IMR-90 (cell line): ENCODE results near the gene CNTN4.
"Not testable (repeated sequence)": the region's sequence is repeated elsewhere in the genome, so short reads cannot be mapped to it uniquely, and the experiment has no call there.

Experiments
- BHLHE40 ChIP-seq: fragments of 150-350 bp; IDR thresholded peaks from 2 replicates; pipeline ENCODE4 v1.6.1; 2016; ENCODE audit warnings: mild to moderate bottlenecking, low read depth, low read length
- CEBPB ChIP-seq: IDR thresholded peaks from 2 replicates; pipeline ENCODE4 v1.6.1; 2012; ENCODE audit warnings: low read depth, low read length, improper control_type of control experiment
- CHD1 ChIP-seq: IDR thresholded peaks from 2 replicates; pipeline ENCODE4 v1.6.1; 2012; ENCODE audit warnings: low read depth, low read length, improper control_type of control experiment
- FOS ChIP-seq: fragments of 150-350 bp; IDR thresholded peaks from 2 replicates; pipeline ENCODE4 v1.6.1; 2016; ENCODE audit warnings: low read depth, low read length
- NFE2L2 ChIP-seq: fragments of 150-350 bp; IDR thresholded peaks from 2 replicates; pipeline ENCODE4 v1.6.1; 2016; ENCODE audit warnings: low read depth, mild to moderate bottlenecking, low read length
- POLR2A ChIP-seq: IDR thresholded peaks from 2 replicates; pipeline ENCODE4 v1.6.1; 2012; ENCODE audit warnings: mild to moderate bottlenecking, low read depth, low read length
- RAD21 ChIP-seq: IDR thresholded peaks from 2 replicates; pipeline ENCODE4 v1.6.1; 2012; ENCODE audit warnings: low read length, improper control_type of control experiment
- RCOR1 ChIP-seq: IDR thresholded peaks from 2 replicates; pipeline ENCODE4 v1.6.1; 2012; ENCODE audit warnings: mild to moderate bottlenecking, low read length, improper control_type of control experiment; ENCODE audit not compliant: insufficient replicate concordance
- SMC3 ChIP-seq: fragments of 150-350 bp; IDR thresholded peaks from 2 replicates; pipeline ENCODE4 v1.6.1; 2016; ENCODE audit warnings: low read depth, mild to moderate bottlenecking, antibody characterized with exemption, low read length, moderate library complexity
- TF ChIP-seq, protein P1 (sequence below): conservative IDR thresholded peaks from 2 replicates; pipeline ENCODE4 v1.5.1; 2012; ENCODE audit warnings: mild to moderate bottlenecking, low read depth, low read length, improper control_type of control experiment
- TF ChIP-seq, protein P2 (sequence below): fragments of 150-350 bp; IDR thresholded peaks from 2 replicates; pipeline ENCODE4 v1.6.1; 2017; ENCODE audit warnings: mild to moderate bottlenecking, antibody characterized with exemption, low read length, low read depth

DNA sequence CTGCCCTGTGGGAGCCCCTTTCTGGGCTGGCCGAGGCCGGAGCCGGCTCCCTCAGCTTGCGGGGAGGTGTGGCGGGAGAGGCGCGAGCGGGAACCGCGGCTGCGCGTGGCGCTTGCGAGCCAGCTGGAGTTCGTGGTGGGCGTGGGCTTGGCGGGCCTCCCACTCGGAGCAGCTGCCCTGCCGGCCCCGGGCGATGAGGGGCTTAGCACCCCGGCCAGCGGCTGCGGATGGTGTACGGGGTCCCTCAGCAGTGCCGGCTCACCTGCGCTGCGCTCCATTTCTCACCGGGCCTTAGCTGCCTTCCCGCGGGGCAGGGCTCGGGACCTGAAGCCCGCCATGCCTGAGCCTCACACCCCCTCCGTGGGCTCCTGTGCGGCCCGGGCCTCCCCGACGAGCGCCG is 15.1 kb upstream of the CNTN4 start:
- TF ChIP-seq CHD1, POLR2A, RCOR1, RAD21, NFE2L2, SMC3, CEBPB, BHLHE40, FOS: not testable (repeated sequence)
- TF ChIP-seq, protein P1, sequence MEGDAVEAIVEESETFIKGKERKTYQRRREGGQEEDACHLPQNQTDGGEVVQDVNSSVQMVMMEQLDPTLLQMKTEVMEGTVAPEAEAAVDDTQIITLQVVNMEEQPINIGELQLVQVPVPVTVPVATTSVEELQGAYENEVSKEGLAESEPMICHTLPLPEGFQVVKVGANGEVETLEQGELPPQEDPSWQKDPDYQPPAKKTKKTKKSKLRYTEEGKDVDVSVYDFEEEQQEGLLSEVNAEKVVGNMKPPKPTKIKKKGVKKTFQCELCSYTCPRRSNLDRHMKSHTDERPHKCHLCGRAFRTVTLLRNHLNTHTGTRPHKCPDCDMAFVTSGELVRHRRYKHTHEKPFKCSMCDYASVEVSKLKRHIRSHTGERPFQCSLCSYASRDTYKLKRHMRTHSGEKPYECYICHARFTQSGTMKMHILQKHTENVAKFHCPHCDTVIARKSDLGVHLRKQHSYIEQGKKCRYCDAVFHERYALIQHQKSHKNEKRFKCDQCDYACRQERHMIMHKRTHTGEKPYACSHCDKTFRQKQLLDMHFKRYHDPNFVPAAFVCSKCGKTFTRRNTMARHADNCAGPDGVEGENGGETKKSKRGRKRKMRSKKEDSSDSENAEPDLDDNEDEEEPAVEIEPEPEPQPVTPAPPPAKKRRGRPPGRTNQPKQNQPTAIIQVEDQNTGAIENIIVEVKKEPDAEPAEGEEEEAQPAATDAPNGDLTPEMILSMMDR, result not testable (repeated sequence)
- TF ChIP-seq, protein P2, sequence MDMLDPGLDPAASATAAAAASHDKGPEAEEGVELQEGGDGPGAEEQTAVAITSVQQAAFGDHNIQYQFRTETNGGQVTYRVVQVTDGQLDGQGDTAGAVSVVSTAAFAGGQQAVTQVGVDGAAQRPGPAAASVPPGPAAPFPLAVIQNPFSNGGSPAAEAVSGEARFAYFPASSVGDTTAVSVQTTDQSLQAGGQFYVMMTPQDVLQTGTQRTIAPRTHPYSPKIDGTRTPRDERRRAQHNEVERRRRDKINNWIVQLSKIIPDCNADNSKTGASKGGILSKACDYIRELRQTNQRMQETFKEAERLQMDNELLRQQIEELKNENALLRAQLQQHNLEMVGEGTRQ, result not testable (repeated sequence)
